OCI-LY1 (cell line): Measurements from ENCODE around the gene TSTD1.
A peak's percentile ranks its signal among the peaks of the same experiment; 100 is the strongest.
"Not testable (repeated sequence)": the region's sequence is repeated elsewhere in the genome, so short reads cannot be mapped to it uniquely, and the experiment has no call there.

Source experiments
- H2AFZ ChIP-seq: fragments of 200-600 bp; sonication (generic), shearing (Covaris generic); 2 replicates; pipeline ENCODE4 v1.6.0; 2014; ENCODE audit warnings: antibody characterized with exemption, mild to moderate bottlenecking, low read length
- H3F3A ChIP-seq: fragments of 200-600 bp; sonication (generic), shearing (Covaris generic); 2 replicates; pipeline ENCODE4 v1.6.0; 2014; ENCODE audit warnings: mild to moderate bottlenecking, antibody characterized with exemption, low read length, moderate library complexity; ENCODE audit not compliant: insufficient read depth
- H3K27ac ChIP-seq: fragments of 200-600 bp; sonication (generic); 2 replicates; pipeline ENCODE4 v1.5.1; 2014; ENCODE audit warnings: low read length, mixed run types, mild to moderate bottlenecking, low read depth; ENCODE audit not compliant: poor library complexity, severe bottlenecking
- H3K27me3 ChIP-seq: fragments of 200-600 bp; sonication (generic); 2 replicates; pipeline ENCODE4 v1.6.0; 2014; ENCODE audit warnings: antibody characterized with exemption, mild to moderate bottlenecking, low read length, moderate library complexity; ENCODE audit not compliant: insufficient read depth
- H3K36me3 ChIP-seq: fragments of 200-600 bp; sonication (generic); 2 replicates; pipeline ENCODE4 v1.6.1; 2014; ENCODE audit warnings: mild to moderate bottlenecking, antibody characterized with exemption, low read length, moderate library complexity, mixed read lengths; ENCODE audit not compliant: insufficient read depth
- H3K4me1 ChIP-seq: fragments of 200-600 bp; sonication (generic); 2 replicates; pipeline ENCODE4 v1.5.1; 2014; ENCODE audit warnings: mild to moderate bottlenecking, low read length, moderate library complexity; ENCODE audit not compliant: insufficient read depth, severe bottlenecking
- H3K4me2 ChIP-seq: fragments of 200-600 bp; sonication (generic), shearing (Covaris generic); 2 replicates; pipeline ENCODE4 v1.6.1; 2014; ENCODE audit warnings: low read length
- H3K4me3 ChIP-seq: fragments of 200-600 bp; sonication (generic); 2 replicates; pipeline ENCODE4 v1.5.1; 2014; ENCODE audit warnings: low read length, low read depth, mild to moderate bottlenecking, mixed read lengths; ENCODE audit not compliant: poor library complexity, severe bottlenecking
- H3K79me2 ChIP-seq: fragments of 200-600 bp; shearing (Covaris generic); 2 replicates; pipeline ENCODE4 v1.6.1; 2016; ENCODE audit warnings: mixed run types, low read length, mixed read lengths; ENCODE audit not compliant: insufficient read depth
- H3K9ac ChIP-seq: fragments of 200-600 bp; sonication (generic), shearing (Covaris generic); 2 replicates; pipeline ENCODE4 v1.6.1; 2014; ENCODE audit warnings: mild to moderate bottlenecking, low read length, mixed read lengths
- H3K9me2 ChIP-seq: fragments of 200-600 bp; sonication (generic), shearing (Covaris generic); 2 replicates; pipeline ENCODE4 v1.6.1; 2014; ENCODE audit warnings: low read depth, mild to moderate bottlenecking, low read length, mixed read lengths
- H3K9me3 ChIP-seq: fragments of 200-600 bp; shearing (Covaris generic); 2 replicates; pipeline ENCODE4 v1.6.1; 2014; ENCODE audit warnings: low read length, mixed read lengths
- H4K20me1 ChIP-seq: fragments of 200-600 bp; sonication (generic), shearing (Covaris generic); 2 replicates; pipeline ENCODE4 v1.6.0; 2016; ENCODE audit warnings: mild to moderate bottlenecking, low read length; ENCODE audit not compliant: insufficient read depth
- EZH2 ChIP-seq: fragments of 200-600 bp; sonication (generic), shearing (Covaris generic); IDR thresholded peaks from 2 replicates; pipeline ENCODE4 v1.8.0; 2017; ENCODE audit warnings: borderline replicate concordance, mixed run types, mild to moderate bottlenecking, antibody characterized with exemption, low read length, moderate library complexity, mixed read lengths
- TF ChIP-seq, protein P1 (sequence below): fragments of 200-600 bp; sonication (generic), shearing (Covaris generic); IDR thresholded peaks from 2 replicates; pipeline ENCODE4 v1.5.1; 2017; ENCODE audit warnings: mild to moderate bottlenecking, antibody characterized with exemption, low read length, moderate library complexity, mixed read lengths

The TSTD1 gene

DNA sequence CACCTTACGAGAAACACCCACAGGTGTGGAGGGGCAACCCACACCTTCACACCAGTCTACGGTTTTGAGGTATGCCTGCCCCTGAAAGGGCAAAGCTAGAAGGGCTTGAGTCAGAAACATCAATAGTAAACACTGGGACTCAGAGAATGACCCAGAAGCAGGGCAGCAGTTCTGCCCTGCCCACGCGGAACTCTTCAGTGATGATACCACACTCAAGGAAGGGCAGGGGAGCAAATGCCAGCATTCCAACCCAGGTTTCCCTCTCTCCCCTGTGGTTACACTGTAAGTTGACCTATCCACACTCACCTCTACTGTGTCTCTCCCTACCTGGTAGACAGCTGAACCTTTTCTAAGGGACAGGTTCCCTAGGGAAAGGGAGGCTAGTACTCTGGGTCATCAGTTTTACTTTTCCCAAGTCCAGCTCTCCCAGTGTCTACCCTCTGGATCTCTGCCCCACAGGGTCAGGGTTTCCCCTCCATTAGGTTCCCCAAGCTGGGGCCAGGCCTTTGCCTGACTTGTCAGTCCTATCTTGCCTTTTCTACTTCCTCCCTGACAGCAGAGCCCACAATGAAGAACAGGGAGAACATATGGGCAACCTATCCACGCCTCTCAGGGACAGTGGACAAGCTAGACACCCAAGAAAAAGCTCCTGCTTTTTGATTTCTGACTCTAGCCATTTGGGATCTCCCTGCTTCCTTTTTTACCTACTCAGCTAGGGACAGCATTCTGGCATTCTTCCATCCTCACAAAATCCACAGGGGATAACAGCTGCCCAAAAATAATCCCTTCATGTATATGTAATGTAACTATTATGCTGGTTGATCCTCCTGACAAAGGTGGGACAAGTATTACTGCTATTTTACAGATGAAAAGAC, 20.8 kb downstream of the TSTD1 start:
- Histone ChIP-seq H3K9ac (no peak overlapping the region), H3K9me2 (no peaks in the 10 kb centered on the region), H3K4me3 (no peak overlapping the region), H3K4me1 (peaks cover 57% of the 10 kb centered on the region), H3K4me2 (no peak overlapping the region; the same call in 1 of the 2 replicates), H3F3A (no peaks in the 10 kb centered on the region), H3K27ac (no peak overlapping the region), H2AFZ (no peak overlapping the region), H3K79me2 (peaks cover 10% of the 10 kb centered on the region), H3K9me3 (no peaks in the 10 kb centered on the region), H4K20me1 (no peaks in the 10 kb centered on the region), H3K27me3 (no peaks in the 10 kb centered on the region), H3K36me3 (no peaks in the 10 kb centered on the region)
- TF ChIP-seq EZH2, result no peak
- TF ChIP-seq, protein P1, sequence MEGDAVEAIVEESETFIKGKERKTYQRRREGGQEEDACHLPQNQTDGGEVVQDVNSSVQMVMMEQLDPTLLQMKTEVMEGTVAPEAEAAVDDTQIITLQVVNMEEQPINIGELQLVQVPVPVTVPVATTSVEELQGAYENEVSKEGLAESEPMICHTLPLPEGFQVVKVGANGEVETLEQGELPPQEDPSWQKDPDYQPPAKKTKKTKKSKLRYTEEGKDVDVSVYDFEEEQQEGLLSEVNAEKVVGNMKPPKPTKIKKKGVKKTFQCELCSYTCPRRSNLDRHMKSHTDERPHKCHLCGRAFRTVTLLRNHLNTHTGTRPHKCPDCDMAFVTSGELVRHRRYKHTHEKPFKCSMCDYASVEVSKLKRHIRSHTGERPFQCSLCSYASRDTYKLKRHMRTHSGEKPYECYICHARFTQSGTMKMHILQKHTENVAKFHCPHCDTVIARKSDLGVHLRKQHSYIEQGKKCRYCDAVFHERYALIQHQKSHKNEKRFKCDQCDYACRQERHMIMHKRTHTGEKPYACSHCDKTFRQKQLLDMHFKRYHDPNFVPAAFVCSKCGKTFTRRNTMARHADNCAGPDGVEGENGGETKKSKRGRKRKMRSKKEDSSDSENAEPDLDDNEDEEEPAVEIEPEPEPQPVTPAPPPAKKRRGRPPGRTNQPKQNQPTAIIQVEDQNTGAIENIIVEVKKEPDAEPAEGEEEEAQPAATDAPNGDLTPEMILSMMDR, result no peak

DNA sequence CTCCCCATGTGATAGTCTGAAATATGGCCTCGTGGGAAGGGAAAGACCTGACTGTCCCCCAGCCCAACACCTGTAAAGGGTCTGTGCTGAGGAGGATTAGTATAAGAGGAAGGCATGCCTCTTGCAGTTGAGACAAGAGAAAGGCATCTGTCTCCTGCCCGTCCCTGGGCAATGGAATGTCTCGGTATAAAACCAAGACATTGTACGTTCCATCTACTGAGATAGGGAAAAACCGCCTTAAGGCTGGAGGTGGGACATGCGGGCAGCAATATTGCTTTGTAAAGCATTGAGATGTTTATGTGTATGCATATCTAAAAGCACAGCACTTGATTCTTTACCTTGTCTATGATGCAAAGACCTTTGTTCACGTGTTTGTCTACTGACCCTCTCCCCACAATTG, 21.6 kb downstream of the TSTD1 start:
- H2AFZ ChIP-seq, H3K9ac ChIP-seq, H3K9me2 ChIP-seq, H3K27me3 ChIP-seq, H3K4me2 ChIP-seq, H3K9me3 ChIP-seq, H3K27ac ChIP-seq, H4K20me1 ChIP-seq, H3F3A ChIP-seq, H3K4me3 ChIP-seq, H3K36me3 ChIP-seq: not testable (repeated sequence)
- Histone ChIP-seq H3K4me1 (peaks cover 63% of the 10 kb centered on the region), H3K79me2 (peaks cover 17% of the 10 kb centered on the region)

DNA sequence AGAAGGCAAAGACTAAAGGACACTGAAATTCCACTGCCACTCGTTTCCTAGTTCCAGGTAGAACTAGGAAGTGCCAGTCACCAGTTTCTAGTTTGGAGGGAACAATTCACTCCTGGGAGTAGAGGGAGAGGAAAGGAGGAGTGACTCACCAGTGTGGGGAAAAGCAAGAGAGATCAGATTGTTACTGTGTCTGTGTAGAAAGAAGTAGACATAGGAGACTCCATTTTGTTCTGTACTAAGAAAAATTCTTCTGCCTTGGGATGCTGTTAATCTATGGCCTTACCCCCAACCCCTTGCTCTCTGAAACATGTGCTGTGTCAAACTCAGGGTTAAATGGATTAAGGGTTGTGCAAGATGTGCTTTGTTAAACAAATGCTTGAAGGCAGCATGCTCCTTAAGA, 22.1 kb downstream of the TSTD1 start:
- not testable (repeated sequence) for H3K4me2 ChIP-seq, H3K36me3 ChIP-seq, H3K27me3 ChIP-seq, H3K9me2 ChIP-seq, H3K9ac ChIP-seq, H3K9me3 ChIP-seq, H3F3A ChIP-seq, H3K4me3 ChIP-seq, H3K27ac ChIP-seq, H2AFZ ChIP-seq, H4K20me1 ChIP-seq
- Histone ChIP-seq H3K79me2 (peaks cover 22% of the 10 kb centered on the region), H3K4me1 (peaks cover 63% of the 10 kb centered on the region)

DNA sequence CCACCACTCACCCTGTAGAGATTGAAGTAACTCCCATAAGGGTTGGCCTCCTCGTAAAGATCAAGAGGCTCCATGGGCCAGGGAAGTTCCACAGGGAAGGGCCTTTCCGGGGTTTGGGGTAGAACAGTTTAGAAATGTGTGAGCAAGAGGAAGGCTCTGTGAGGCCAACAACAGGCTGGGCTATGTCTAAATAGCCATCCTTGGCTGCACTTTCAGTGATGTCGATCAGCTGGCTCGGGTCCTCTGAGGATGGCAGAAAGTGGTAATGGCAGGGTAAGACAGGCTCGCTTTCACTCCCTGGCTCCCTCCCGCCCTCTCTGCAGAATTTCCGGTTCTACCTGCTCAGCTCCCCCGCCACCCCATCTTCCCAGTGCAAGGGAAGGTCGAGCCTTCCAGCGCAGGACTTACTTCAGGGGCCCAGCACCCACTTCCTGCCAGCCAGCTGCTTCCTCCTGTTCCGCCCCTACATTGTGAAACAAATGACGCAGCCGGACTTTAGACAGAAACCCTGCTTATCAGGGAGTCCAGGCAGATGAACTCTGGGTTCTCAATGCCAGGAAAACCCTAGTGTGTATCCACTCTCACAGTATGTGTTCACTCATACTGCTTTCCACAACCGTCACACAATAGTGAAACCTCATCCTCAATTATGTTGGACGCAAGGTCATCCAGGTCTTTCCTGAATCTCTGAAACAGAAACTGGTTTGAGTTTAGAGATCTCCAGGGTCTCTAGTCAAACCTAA, 25.1 kb downstream of the TSTD1 start:
- H3K79me2 ChIP-seq, result peaks cover 26% of the 10 kb centered on the region
- H3K9me2 ChIP-seq, result no peaks in the 10 kb centered on the region
- peak overlapping the region; percentile 56 for H3K9ac ChIP-seq
- no peaks in the 10 kb centered on the region for H3K27me3 ChIP-seq
- peak overlapping the region; percentile 75 for H3K27ac ChIP-seq
- H3K4me1 ChIP-seq, result peaks cover 38% of the 10 kb centered on the region
- TF ChIP-seq, protein P1, result no peak
- no peak for TF ChIP-seq EZH2
- peak overlapping the region; percentile 52 for H3K4me3 ChIP-seq
- H3K36me3 ChIP-seq, result 0 out of 2 replicates have a peak, but pooled peaks cover 3% of the 10 kb centered on the region
- H2AFZ ChIP-seq, result no peak overlapping the region
- H3K9me3 ChIP-seq, result no peaks in the 10 kb centered on the region
- H4K20me1 ChIP-seq, result no peaks in the 10 kb centered on the region
- H3K4me2 ChIP-seq, result peak overlapping the region; percentile 79
- no peaks in the 10 kb centered on the region for H3F3A ChIP-seq
